NCI-H146 (cell line): ENCODE results near the gene XXYLT1.

ENCODE experiments used
- DNase-seq: peaks from one replicate; lab custom pipeline; 2025; lab: John Stamatoyannopoulos, UW

Gene XXYLT1

GRCh38 chr3:195129644-195130492 is 141.1 kb downstream of the XXYLT1 start:
- DNase-seq = no peak

GRCh38 chr3:195129072-195129643 is 141.8 kb downstream of the XXYLT1 start:
- DNase-seq = no peak

- DNase-seq = no peak
These were observed 142.5 kb downstream of the XXYLT1 start for GRCh38 chr3:195128255-195129071.

- DNase-seq = no peak
These were observed 144.8 kb downstream of the XXYLT1 start for GRCh38 chr3:195126056-195126605.

- DNase-seq = no peak
These were observed 145.3 kb downstream of the XXYLT1 start for GRCh38 chr3:195125646-195126045.

GRCh38 chr3:195124378-195124992 is 146.5 kb downstream of the XXYLT1 start:
- DNase-seq = no peak

- DNase-seq = no peak
These were observed 147.7 kb downstream of the XXYLT1 start for GRCh38 chr3:195123281-195123691.

GRCh38 chr3:195122261-195122660 is 148.7 kb downstream of the XXYLT1 start:
- DNase-seq = no peak

- no peak for DNase-seq
These were observed 150.7 kb downstream of the XXYLT1 start for GRCh38 chr3:195120267-195120601.

GRCh38 chr3:195119461-195120266 is 151.3 kb downstream of the XXYLT1 start:
- DNase-seq = no peak

GRCh38 chr3:195118671-195119070 is 152.3 kb downstream of the XXYLT1 start:
- DNase-seq = no peak

- DNase-seq = no peak
These were observed 152.9 kb downstream of the XXYLT1 start for GRCh38 chr3:195117978-195118581.

GRCh38 chr3:195116407-195117185 is 154.4 kb downstream of the XXYLT1 start:
- peak; percentile 72 for DNase-seq

GRCh38 chr3:195115600-195116406 is 155.2 kb downstream of the XXYLT1 start:
- DNase-seq = no peak

- DNase-seq = no peak
These were observed 156.0 kb downstream of the XXYLT1 start for GRCh38 chr3:195114786-195115599.

GRCh38 chr3:195113536-195114425 is 157.2 kb downstream of the XXYLT1 start:
- no peak for DNase-seq

GRCh38 chr3:195113048-195113447 is 157.9 kb downstream of the XXYLT1 start:
- DNase-seq = no peak
